Non-pigmented ciliary epithelial cell (primary cell): ENCODE measurements around the gene SLC6A13.

Experiments
- DNase-seq: peaks from one replicate; pipeline ENCODE4 v3.0.0-alpha.2; 2010; ENCODE audit warnings: low read depth

Gene SLC6A13

GRCh38 chr12:214003-214741 lies 48.5 kb downstream of the SLC6A13 start, which contains the start of gene SLC6A12:
TSS of gene SLC6A12 (minus strand) at chr12:214157. CDS start at chr12:209986, 4,171 bp downstream.
- DNase-seq: no peak

DNA sequence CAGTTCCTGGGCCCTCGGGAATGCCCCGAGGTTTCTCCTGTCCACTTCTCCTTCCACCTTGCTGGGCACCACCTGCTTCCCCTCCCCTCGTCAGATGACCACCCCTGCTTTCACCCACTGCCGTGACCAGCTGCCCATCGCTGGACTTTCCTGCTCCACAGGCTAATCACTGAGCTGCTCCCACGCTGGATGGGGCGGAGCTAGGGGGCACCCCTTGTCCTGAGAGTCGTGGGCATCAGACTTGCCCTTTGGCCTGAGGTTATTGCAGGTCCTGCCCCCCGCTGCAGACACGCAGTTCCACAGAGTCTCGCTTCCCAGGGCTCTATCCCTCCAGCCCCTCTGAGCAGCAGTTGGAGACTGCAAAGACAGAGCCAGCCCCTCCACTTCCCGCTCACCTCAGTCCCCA lies 49.1 kb downstream of the SLC6A13 start:
- DNase-seq: no peak

DNA sequence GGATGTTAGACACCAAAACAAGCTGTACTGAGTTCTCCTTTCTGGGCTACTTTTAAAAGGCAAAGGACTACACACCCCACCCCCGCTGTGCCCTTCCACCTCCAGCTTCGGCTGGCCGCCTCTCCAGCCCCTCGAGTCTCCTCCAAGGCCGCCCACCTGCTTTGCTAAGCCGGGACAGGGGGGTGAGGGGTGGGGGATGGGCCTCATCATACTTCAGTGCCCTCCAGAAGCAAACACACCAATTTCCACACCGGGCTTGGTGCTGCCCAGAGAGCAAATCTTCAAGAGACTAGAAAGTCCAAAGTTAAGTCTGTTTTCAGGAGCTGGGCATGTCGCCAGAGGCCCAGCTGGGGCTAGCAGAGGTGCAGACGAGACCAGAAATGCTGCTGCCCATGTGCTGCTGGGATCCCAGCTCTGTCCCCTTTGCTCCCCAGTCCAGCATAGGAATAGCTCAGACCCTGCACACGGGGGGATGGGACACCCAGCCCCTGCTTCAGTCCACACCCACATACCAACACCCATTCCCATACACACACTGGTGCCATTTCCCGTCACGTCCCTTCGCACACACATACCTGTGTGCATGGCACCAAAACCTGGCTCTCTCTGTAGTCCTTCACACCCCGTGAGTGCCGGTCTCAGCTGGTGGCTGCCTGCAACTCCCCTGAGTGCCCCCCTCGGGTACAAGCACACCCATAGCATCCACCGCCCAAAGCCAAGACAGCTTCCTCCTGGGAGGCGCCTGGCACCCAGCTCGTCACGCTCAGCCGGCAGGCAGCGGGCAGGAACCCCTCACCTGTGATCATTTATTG lies 49.7 kb downstream of the SLC6A13 start:
- no peak for DNase-seq

- DNase-seq: no peak
Measured at GRCh38 chr12:212415-212714, 50.3 kb downstream of the SLC6A13 start.

DNA sequence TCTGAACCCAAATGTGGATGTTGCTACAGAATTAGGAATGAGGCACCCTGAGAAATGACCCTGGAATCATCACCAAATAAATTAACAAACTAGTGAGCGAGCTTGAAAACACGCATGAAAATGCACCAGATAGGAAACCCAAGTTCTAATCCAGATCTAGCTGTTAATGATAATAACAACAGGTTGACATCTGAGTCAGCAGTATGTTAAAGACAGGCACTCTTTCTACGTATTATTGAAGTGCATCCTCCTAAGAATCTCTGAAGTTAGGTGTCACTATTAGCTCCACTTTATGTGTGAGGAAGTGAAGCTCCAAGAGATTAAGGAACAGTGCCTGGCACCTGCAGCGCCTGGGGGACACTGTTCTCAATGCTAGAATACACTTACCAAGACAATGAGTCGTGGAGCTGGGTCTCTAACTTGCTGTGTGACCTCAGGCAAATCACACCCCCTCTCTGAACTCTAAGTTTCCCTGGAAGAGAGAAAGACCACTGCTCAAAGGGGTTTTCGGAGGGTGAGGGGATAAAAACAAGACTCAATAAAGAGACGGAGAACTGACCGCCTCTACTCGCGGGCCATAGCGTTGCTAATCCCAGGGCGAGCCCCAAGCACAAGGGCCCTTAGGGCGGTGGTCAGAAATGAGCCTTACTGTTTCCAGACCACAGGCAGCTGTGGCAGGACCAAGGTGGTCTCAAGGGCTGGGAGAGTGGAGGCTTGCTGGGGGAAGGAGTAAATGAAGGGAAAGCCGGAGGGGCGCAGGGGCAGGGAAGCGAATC lies 50.8 kb downstream of the SLC6A13 start:
- DNase-seq: no peak

DNA sequence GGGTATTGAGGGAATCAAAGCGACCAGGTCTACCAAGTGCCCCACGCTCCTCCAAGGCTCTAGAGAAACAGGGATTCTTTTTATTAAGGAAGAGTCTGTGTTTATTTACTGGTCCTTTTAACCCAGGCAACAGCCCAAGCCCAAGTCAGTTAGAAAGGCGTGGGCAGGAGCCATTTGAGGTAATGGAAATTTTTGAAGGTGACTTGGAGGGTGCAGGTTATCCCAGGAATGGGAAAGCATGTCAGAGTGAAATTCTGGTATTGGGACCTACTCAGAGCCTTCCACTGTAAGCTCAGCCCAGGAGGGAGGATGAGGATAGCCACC lies 51.5 kb downstream of the SLC6A13 start:
- no peak for DNase-seq

DNA sequence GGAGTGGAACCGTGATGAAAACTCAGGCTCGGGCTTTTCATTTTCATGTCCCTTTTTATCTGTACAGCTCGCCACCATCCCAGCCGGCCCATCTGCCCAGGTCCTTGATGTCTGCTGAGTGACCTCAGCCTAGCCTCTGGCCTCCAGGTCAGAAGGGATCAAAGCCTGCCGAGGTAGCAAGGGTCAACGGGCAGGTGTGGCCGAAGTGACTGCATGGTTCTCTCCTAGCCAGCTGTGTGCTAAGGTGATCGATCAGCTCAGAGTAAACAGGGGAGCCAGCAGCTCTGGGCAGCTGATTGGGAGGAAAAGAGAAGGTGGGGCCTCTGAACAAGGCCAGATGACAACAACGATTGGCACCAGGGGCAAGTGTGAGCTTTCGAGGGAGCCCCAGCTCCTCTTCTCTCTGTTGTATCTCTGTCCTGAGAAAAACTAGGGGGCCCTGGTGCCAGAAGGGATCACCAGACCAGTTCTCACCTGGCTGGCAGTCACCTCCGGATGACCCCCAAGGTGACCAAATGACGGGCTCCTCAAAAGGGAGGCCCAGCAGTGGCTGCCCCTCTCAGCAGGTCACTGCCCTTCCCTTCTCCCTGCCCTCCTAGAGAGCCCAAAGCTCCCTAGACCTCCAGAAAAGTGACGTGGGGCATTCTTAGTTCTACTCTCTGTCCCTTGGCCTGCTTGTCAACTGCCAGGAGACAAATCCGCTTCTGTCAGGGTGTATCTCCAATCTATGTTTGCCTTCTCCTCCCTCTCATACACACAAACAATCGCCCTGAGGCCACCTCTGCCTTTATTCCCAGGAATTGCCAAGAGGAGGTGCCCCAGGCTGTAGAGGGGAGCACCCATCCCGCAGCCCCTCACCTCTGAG lies 52.1 kb downstream of the SLC6A13 start:
- DNase-seq: no peak

DNA sequence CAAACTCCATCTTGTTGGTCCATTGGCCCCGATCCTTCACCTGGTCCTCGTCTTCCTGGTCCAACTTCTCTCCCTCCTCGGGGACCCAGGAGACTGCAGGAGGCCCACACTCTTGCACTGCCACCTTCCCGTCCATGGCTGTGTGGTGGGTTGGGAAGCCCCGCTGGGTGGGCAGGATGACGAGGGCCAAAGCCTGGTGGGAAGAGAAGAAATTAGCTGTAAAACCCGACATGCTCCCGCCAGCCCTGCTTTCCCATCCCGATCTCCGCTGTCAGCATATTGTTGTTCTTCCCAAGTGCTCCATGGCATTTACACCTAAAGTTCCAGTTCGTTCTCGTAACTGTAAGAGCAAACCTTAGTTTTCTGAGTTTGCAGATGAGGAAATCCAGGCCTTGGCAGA lies 52.8 kb downstream of the SLC6A13 start:
- no peak for DNase-seq

- no peak for DNase-seq
Measured at GRCh38 chr12:209246-209645, 53.4 kb downstream of the SLC6A13 start.

GRCh38 chr12:208813-209212 lies 53.8 kb downstream of the SLC6A13 start:
- DNase-seq: no peak

- DNase-seq: no peak
Measured at GRCh38 chr12:207804-208203, 54.8 kb downstream of the SLC6A13 start.

DNA sequence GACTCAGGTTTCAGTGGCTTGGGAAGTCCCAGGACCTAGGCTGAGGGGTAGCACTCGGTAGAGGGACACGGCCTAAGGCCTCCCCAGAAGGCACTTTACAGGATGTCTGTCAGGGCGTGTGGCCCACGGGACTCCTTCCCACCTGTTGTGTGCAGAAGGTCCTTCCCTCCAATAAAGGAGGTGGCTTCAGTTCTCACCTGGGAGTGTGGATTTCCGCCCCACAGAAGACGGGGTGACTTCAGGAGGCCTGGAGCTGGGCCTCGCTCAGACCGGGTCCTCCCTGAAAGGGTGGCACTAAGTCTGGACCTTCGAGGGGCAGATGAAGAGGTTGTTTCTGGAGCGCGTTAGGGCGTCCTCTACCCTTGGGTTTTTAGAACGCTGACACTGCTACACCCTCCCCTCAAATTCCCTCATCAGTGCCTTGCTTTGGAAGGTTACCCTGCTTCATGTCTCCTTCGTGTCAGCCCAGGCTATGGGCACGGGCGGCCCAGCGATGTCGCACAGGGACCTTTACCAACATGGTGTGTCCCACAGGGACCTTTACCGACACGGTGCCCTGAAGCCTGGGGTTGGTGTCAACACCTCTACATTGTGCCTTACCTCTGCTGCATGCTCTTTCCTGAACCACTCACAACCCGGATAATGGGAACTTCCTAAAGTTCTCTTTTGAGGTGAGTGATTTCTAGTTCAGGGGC lies 55.7 kb downstream of the SLC6A13 start:
- no peak for DNase-seq

GRCh38 chr12:205026-205425 lies 57.6 kb downstream of the SLC6A13 start:
- no peak for DNase-seq

DNA sequence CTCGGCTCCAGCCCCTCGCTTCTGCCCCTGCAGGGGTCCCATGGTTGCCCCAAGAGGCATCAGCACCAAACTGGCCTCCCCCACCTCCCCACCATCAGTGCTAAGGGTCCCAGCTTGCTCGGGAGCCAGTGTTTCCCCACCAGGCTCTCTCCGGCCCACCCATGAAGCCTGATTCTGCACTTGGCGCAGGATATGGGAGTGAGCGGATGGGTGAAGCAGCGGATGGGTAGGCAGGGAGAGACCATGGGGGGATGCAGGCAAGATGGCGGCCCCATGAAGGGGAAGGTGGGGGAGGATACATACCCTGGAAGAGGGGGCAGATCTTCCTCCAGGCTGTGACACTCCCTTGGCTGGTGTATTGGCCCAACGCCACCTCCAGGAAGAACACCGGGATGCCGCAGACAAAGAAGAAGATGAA lies 58.4 kb downstream of the SLC6A13 start:
- DNase-seq: no peak

GRCh38 chr12:203462-204260 lies 59.0 kb downstream of the SLC6A13 start:
- DNase-seq: no peak

DNA sequence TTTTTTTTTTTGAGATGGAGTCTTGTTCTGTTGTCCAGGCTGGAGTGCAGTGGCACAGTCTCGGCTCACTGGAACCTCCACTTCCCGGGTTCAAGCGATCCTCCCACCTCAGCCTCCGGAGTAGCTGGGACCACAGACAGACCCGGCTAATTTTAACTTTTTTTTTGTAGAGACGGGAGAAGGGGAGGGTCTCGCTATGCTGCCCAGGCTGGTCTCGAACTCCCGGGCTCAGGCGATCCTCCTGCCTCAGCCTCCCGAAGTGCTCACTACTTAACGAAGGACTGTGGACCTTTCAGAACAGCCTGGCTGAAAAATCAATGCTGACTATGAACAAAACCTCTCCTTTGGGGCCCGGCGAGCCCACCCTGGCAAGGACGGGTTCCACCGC lies 59.6 kb downstream of the SLC6A13 start:
- DNase-seq: no peak

DNA sequence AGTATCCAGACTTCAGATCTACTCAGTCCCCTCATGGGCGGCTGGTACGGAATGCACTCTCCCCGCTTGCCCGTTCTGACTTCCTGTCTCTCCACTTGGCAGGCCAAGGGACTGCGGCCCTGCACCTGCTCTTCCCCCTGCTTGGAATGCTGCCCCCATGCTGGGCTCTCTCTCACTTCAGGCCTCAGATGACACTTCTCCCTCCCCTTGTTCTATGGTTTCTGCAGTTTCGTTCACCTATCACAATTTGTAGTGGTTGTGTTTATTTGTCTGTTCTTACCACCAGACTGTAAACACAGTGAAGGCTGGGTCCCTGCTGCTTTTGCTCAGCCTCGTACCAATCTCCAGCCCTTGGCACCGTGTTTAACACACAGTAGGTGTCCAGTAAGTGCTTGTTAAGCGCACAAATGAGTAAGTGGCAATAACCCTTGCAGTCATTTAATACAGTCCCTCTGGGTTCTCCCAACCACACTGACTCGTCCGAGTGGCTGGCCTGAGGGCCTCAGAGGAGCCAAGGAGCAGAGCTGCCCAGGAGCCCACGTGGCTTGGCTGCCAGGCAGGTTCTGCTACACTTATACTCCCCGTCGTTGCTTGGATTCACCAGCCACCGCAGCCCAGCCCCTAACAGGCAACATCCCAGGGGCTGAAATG lies 60.4 kb downstream of the SLC6A13 start:
- DNase-seq: no peak

GRCh38 chr12:201361-201760 lies 61.3 kb downstream of the SLC6A13 start:
- DNase-seq: no peak

DNA sequence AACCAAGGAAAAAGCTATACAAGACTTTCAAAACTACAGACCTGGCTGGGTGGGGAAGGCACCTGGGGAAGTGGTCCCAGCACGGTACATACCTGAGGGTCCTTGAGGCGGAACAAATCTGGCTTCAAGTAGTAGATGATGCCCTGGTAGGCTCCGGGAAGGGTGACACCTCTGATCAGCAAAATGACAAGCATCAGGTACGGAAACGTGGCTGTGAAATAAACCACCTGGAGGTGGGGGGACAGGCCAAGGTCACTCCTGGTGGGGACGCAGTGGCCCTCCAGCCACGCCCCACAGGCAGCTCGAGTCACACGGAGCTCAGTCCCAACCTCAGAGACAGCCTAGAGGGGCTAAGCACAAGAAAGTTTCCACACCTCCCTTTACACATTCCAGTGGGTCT lies 63.9 kb downstream of the SLC6A13 start:
- no peak for DNase-seq
